HTR-8/SVneo (cell line): ENCODE measurements around the gene SLC25A51.
"Not testable (repeated sequence)": the region's sequence is repeated elsewhere in the genome, so short reads cannot be mapped to it uniquely, and the experiment has no call there.

Source experiments
- DNase-seq: peaks from one replicate; pipeline ENCODE4 v3.0.0; 2011; ENCODE audit warnings: low spot score, mixed read lengths; ENCODE audit not compliant: insufficient read length
- FAIRE-seq: peaks from 2 replicates; lab custom pipeline; 2011; peaks lifted over from hg19 to GRCh38; lab: Jason Lieb, UNC

The SLC25A51 gene

DNA sequence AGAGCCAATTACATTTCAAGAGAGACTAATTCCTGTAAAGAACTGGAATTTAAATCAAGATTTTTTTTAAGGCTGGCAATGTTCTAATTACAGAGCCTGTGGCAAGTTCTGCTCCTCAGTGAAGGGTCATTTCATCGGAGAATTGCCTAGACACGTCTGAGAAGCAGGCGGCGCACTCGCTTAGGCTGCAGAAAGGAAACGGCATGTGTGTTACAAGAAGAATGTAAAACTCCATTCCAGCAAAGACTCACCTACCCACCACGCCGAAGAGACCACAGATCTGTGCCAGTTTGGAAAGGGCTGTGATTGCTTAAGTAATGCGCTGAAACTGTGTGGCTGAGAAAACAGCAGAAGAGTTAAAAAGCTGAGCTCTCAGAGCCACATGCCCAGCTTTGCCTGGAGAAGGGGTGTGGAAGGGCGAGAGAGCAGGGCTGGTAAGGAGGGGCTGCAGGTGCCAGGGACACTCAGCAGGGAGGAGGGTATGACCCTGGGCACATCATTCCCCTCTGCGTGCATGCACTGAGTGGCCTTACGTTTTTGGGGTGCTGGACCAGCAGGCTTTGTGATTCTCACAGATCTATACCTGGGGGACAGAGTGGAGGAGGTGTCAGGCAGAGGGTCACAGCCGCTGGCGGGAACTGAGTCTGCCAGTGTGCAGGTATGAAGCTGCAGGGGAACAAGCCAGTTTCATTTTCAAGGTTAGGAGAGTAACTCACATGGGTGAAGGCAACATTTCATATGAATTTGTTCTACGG is 17.8 kb upstream of the SLC25A51 start:
- DNase-seq (no peak), FAIRE-seq (no peak)

- no peak for FAIRE-seq
- no peak for DNase-seq
Measured at GRCh38 chr9:37921168-37921510, 17.2 kb upstream of the SLC25A51 start.

DNA sequence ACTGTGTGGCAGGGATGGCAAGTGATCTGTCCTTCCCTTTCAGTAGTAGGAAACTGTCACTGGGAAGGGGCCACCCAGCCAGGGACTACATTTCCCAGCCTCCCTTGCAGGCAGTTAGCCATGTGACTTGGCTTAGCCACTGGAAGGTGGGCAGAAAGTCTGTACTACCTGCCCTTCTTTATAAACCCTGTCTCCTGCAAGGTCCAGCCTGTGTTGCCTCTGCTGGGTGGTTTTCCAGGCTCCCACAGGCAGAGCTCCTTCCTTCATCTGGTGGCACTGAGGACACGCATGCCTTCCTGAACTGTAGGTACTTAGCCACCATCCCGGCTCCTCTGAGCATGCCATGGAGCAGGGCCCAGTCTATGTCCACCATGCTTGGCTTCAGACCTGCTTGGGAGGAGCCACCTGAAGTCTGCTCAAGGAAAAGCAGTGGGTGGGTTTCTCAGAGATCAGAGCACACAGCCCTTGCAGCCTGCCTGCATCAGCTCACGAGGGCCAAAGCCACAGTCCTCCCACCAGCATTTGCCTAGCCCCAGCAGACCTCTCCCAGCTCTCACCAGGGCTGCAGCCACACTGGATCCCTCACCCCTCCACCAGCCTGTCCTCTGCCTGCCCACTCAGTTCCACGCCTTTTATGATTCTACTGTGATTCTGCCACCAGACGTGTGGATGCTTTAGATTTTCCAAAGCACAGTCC is 16.7 kb upstream of the SLC25A51 start:
- no peak for DNase-seq
- FAIRE-seq, result no peak

DNA sequence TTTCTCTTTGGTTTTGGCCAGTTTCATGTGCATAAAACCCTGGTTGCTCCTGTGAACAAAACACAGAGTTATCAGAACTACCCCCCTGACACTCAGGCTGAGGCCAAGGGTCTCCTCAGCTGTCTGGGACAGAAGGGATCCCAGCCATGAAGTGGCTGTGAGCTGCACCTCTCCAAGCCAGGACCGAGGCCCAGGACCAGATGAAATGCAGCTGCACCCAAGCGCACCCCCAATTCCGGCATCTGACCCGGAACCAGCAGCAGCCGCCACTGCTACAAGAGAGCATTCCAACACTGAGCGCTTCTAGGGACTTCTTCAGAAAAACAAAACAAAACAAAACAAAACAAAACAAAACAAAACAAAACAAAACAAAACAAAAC is 16.0 kb upstream of the SLC25A51 start:
- DNase-seq, result no peak
- FAIRE-seq, result no peak

DNA sequence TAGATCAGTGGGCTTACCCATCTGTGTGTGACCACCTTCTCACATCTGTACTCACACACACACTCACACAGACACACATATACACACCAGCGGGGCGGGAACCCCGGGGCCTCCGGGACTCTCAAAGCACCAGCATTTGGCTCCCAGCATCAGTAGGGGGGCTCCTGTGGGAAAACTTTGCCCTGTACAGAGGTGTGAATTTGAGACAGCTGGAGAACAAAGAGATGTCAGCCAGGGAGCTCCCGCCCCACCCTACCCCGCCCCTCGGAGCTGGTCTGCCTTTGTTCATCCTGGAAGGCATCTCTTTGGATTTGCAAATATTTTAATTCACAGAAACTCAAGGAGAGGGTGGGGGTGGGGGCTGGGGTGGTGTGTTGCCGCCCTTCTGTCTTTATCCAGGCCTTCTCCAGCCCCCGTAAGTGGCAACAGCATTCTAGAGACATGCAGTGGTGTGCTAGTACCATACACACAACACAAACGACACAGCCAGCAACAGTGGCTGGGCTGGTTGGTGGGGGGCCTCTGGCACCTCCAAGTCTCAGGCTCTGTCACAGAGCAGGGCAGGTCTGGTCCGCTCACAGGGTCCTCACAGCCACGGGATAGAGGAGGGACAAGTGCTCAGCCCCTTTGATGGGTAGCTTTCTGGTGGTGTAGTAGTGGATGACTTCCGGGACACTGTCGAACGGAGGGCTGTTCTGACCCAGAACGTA is 15.5 kb upstream of the SLC25A51 start:
- FAIRE-seq (no peak), DNase-seq (no peak)

DNA sequence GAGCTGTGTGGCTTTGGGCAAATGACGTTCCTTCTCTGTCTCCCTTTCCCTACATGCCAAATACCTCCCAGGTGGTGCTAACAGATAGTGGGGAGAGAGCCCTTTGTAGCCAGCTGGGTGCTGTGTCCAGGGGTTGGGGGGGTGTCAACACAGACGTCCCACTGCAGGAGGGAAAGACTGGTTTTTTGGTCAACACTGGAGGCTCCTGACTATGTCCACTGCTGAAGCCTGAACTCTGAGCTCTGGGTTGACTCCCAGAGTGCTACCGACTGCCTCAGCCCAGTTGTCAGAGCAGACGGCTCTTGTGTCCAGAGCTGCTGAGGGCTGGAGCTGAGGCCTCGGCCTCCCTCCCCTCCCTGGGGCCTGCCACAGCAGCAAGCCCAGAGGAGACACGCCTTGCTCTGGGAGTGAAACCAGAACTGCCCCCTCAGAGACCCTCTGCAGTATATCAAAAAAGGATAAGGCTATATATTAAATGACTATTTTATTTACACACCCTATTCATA is 14.8 kb upstream of the SLC25A51 start:
- no peak for FAIRE-seq

GRCh38 chr9:37917801-37918664 is 14.1 kb upstream of the SLC25A51 start:
- DNase-seq, result no peak
- FAIRE-seq, result no peak

More for the DNA sequence above, 14.8 kb upstream of the SLC25A51 start:
- DNase-seq, result no peak

DNA sequence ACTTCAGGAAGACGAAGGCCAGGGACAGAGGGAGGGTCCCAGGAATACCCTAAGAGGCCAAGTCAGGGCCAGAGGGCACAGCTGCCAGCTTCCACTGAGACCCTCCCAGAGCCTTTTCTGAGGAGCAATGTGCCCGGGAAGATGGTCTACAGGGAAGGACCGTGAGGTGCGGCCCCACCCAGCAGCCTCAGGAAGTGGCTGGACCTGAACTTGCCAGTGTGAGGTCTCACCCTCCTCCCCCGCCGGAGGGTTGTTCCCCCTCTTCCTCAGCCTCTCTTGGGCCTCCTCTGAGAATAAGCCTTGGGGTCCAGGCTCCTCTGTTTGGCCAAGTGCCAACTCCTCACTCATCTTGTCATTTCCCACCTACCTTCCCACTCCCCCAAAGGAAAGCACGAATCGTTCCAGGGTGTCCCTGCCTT is 13.4 kb upstream of the SLC25A51 start:
- no peak for FAIRE-seq
- no peak for DNase-seq

DNA sequence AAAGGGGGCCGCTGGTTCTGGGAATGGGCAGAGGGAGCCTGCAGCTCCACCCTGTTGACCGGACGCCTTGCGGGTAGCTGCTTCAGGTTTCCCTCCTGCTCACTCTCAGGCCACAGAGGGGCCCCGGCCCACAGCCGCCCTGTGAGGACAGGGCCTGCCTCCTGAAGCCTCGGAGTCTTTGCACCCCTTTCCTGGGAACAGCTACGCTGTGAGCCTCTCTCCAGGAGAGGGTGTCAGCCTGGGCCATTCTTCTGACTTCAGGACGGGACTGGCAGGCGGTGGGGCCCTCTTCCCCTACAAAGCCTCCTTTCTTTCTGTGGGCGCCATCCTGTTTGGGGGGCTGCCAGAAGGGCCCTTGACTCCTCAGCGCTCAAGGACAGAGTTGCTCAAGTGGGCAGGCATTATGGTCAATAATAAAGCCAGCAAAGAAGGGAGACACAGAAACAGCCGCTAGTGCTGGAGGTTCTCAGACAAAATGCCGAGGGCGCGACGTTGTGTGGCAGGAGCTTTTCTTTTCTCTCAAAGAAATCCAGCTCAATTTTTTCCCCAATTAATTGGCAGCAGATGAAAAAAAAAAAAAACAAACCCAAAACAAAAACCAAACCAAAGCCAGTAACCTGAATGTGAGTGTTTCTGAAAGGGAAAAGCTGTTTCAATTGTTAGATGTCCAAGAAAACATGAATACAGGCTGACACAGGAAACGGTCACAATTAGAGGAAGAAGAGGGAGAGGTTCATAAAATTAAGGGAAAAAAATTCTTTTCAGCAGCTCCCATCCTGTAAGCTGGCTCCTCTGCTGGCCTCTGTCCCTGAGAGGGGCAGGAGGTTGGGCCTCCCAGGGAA is 12.8 kb upstream of the SLC25A51 start:
- FAIRE-seq (no peak), DNase-seq (no peak)

DNA sequence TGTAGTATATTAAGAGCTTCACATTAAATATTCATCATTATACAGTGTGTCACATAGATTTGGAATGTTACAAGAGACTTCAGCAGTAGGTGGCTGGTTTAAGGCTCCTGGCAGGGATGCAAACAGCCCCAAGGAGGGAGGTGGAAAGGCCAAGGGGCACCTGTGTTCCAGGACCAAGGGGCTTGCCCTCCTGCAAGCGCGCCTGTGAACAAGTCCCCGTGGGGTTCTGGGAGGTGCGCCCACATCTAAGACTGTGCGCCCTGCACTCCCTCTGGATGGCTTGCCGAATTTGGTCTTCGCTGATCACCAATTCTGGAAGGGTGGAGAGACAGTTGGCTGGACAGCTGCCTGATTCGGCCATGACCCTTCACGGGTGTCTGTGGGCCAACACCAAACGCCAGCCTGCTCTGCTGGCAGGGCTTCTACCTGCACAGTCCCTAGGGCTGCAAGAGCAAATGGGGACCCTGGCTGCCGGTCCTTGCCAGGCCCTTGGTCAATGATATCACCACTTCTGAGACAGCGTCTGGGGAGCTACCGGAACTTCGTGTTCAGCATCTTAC is 12.1 kb upstream of the SLC25A51 start:
- DNase-seq (no peak), FAIRE-seq (no peak)

- DNase-seq, result no peak
- FAIRE-seq, result no peak
Measured at GRCh38 chr9:37914701-37915358, 10.9 kb upstream of the SLC25A51 start.

DNA sequence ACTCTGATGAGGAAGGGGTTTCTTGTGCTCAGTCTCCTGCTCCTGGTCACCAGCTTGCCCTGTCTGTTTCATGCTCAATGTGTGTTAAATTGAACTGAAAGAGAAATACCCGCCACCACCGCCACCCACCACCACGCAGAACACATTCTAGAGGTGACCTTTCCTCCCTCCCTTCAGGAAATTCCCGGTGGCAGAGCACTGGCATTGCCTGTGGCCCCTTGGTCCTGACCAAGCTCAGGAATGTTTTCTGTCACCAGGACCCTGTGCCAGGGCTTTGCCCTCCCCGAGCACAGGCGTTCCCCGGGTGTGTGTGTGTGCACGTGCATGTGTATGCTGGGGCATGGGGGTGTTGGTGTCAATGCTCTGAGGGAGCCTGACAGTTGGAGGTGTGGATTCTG is 10.2 kb upstream of the SLC25A51 start:
- no peak for FAIRE-seq
- DNase-seq, result no peak

DNA sequence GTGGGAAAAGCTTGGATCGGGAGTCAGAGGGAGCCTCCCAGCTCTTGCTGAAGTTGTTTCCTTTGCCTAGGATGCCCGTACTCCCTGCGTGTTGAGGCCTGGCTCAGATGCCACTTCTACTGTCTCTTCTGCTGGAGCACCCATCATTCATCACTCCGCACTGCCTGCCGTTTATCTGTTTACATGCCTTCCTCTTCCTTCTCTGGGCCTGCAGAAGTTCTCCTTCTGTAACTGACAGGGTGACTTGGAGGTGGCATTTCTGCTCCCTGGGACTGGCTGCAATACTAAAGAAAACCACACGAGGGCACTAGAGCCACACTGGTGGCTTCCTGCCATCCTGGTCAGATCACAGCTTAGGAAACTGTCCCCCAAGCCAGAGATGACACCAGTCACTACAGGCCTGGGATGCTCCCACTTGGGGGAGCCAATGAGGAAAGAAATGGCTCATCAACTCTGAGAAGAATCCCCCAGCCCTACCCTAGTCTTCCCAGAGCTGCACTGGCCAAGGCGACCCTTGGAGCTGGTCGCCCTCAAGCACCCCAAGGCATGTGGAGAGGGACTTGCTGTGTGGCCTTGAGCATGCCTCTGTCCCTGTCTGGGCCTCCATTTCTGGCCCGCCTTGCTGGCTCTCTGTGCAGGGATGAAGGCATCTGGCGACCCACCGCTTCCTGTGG is 9.7 kb upstream of the SLC25A51 start:
- DNase-seq (peak; percentile 87), FAIRE-seq (peak; percentile 52)

GRCh38 chr9:37911271-37911681 is 7.3 kb upstream of the SLC25A51 start:
- DNase-seq, result no peak
- no peak for FAIRE-seq

DNA sequence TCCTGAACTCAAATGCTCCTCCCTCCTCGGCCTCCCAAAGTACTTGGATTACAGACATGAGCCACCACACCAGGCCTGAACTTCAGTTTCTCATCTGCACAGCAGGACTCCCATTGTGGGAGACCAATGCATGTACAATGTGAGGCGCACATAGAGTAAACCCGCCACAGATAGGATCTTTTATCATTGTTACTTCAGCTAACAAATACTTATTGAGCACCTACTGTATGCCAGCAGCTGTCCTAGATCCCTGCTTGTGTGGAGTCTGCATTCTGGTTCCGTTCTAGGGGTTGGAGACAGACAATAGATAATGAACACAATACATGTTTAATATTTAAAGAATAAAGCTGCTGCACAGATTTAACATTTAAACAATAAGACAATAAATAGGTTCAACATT is 6.3 kb upstream of the SLC25A51 start:
- DNase-seq (no peak), FAIRE-seq (no peak)

DNA sequence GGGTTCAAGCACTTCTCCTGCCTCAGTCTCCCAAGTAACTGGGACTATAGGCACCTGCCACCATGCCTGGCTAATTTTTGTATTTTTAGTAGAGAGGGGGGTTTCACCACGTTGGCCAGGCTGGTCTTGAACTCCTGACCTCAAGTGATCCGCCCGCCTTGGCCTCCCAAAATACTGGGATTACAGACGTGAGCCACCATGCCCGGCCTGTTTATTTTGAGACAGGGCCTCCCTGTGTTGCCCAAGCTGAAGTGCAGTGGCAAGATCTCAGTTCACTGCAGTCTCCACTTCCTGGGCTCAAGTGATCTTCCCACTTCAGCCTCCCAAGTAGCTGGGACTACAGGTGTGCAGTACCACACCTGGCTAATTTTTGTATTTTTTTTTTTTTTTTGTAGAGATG is 5.9 kb upstream of the SLC25A51 start:
- not testable (repeated sequence) for DNase-seq, FAIRE-seq

DNA sequence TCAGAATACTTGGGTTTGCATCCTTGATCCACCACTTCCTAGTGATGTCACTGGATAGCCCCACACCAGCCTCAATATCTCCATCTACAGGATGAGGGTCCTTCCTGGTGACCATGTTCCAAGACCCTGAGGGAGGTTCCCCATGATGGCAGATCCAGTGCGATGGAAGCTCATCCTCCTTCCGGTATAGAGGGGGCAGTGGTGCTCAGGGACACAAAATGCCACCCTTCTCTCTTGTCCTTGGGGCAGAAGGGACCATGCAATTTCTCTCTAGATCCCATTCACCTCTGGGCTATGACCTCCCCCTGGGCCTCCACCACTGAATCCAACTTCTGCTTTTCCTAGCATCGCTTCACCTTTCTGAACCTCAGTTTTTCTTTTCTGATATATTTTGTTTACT is 5.4 kb upstream of the SLC25A51 start:
- DNase-seq (no peak), FAIRE-seq (no peak)

DNA sequence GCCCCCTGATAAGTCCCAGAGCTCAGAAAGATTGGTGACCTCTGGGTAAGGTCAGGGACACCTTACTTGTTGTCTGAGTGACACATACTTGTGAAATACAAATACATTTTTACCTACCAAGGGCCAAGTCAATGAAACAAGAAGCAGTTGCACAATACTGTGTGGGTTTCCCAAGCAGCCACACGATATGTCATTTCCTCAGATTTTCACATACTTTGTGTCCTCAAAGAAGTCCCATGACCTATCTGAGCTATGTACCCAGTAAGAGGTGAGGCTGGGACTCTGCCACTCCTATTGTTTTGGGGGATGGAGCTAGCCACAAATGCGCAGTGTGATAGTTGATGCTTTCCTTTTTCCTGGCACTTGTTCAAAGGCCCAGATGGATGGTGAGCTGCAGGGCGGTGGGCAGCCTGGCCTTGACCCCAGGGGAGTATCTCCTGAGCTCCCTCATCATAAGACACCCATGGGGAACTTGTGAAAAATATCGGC is 4.8 kb upstream of the SLC25A51 start:
- FAIRE-seq, result no peak
- DNase-seq, result no peak
